ENCODE data around the gene TMEFF2.

TMEFF2 gene

DNA sequence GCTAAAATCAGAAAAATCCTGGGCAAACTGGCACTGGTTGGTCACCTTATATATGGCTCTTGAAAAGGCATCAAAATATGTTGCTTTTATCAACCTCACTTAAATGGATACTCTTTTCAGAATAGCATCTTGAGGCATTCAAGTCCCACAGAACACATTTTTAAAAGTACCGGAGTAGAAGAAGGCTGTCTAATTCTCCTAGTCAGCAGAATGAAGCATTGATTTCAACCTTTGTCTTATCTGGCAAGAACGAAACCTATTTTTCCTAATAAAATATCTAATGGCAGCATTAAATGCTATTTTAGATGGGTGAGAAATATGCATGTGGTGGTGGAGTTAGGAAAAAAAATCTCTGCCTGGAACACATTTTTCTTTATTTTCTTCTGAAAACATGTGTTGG is 27.8 kb downstream of the TMEFF2 start:
- no peaks in the 10 kb centered on the region for H3K9me3 ChIP-seq (ENCODE audit: control insufficient read depth, insufficient read depth, low read length)
- H3K9ac ChIP-seq (ENCODE audit: low read depth, low read length), result no peak overlapping the region
- no peaks in the 10 kb centered on the region for H3K4me1 ChIP-seq (ENCODE audit: control insufficient read depth, insufficient read depth, low read length)
- H3K4me3 ChIP-seq (ENCODE audit: low read depth, low read length), result no peak overlapping the region
- no peaks in the 10 kb centered on the region for H3K36me3 ChIP-seq (ENCODE audit: control insufficient read depth, insufficient read depth, low read length)
- H3K27me3 ChIP-seq (ENCODE audit: control insufficient read depth, insufficient read depth, low read length), result no peaks in the 10 kb centered on the region

DNA sequence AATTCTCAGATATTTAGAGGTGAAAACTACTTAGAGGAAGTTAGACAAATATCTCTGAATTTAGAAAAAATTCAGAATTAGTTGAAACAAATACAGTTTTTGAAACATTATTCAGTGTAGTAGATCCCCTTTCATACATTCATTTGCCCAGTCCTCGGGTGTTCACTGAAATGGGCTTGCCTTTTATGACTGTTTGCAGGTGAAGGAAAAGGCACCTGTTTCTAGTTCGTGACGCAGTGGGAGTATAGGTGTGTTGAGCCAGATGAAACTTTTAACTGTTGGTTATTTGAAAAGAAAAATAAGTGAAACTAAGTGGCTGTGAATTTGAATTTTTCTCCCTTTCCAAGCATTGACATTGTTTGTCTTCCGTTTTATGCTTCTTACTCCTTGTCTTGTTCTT is 28.9 kb downstream of the TMEFF2 start:
- H3K36me3 ChIP-seq (ENCODE audit: control insufficient read depth, insufficient read depth, low read length), result no peaks in the 10 kb centered on the region

DNA sequence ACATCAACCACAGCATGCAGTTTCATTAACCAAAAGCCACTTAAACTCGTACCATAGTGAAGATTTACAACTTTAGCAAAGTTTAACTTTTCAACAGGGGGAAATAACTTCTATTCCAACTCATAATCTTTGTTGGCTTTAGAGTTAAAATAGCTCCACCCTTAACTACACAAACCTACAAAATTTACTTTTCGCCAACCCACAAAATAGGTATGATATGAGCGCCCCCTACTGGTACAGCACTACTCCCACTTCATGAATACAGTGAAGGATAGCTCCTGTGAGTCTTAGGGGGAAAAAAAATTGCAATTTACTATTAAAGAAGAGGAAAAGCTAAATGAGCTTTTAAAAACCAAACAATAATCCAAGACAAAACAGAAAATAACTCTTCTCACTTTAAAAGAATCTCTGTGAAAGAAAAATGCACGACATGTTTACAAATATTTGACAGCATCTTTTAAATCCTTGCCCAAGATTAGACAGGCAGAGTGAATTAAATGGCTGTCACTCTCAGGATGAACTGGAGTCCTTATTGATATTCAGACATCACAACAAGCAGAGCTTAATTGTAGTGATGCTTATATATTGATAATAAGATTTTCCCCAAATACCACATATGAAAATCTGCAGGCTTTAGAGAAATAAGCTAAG is 32.2 kb downstream of the TMEFF2 start:
- Histone ChIP-seq H3K4me3 (ENCODE audit: low read depth, low read length) (no peak overlapping the region), H3K4me1 (ENCODE audit: control insufficient read depth, insufficient read depth, low read length) (no peaks in the 10 kb centered on the region), H3K9me3 (ENCODE audit: control insufficient read depth, insufficient read depth, low read length) (no peaks in the 10 kb centered on the region), H3K27me3 (ENCODE audit: control insufficient read depth, insufficient read depth, low read length) (no peaks in the 10 kb centered on the region), H3K9ac (ENCODE audit: low read depth, low read length) (no peak overlapping the region), H3K36me3 (ENCODE audit: control insufficient read depth, insufficient read depth, low read length) (no peaks in the 10 kb centered on the region)

More for the DNA sequence above, 28.9 kb downstream of the TMEFF2 start:
- Histone ChIP-seq H3K9ac (ENCODE audit: low read depth, low read length) (no peak overlapping the region), H3K4me3 (ENCODE audit: low read depth, low read length) (no peak overlapping the region), H3K27me3 (ENCODE audit: control insufficient read depth, insufficient read depth, low read length) (no peaks in the 10 kb centered on the region), H3K4me1 (ENCODE audit: control insufficient read depth, insufficient read depth, low read length) (no peaks in the 10 kb centered on the region), H3K9me3 (ENCODE audit: control insufficient read depth, insufficient read depth, low read length) (no peaks in the 10 kb centered on the region)

DNA sequence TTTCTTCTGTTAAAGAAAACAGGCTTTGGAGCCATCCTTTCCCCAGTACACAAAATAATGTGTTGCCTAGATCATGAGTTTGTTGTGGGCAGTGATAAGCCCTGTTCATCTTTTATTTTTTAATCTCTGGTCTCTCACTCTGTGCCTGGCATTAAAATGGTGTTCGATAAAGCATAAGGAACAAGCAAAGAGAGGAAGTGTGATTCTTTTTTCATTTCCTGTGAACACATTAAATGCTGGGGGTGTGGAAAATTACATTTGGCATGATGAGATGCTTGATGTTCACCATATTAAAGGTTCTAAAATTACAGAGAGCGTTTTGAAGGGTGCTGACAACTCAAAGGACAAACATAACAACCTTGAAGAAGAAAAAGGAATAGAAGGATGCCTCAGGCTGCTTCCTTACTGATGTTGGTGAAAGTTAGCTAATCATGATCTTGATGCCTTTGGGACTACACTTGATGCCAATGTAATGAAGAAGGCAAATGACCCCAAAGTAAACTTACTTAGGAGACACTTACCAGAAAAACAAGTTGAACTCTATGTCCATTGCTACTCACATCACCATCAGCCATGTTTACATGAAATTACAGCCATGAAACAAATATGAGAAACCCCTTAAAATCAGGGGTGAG is 33.0 kb downstream of the TMEFF2 start:
- H3K4me1 ChIP-seq (ENCODE audit: control insufficient read depth, insufficient read depth, low read length), result no peaks in the 10 kb centered on the region
- no peaks in the 10 kb centered on the region for H3K27me3 ChIP-seq (ENCODE audit: control insufficient read depth, insufficient read depth, low read length)
- H3K9ac ChIP-seq (ENCODE audit: low read depth, low read length), result no peak overlapping the region
- no peaks in the 10 kb centered on the region for H3K36me3 ChIP-seq (ENCODE audit: control insufficient read depth, insufficient read depth, low read length)
- no peaks in the 10 kb centered on the region for H3K9me3 ChIP-seq (ENCODE audit: control insufficient read depth, insufficient read depth, low read length)
- H3K4me3 ChIP-seq (ENCODE audit: low read depth, low read length), result no peak overlapping the region

DNA sequence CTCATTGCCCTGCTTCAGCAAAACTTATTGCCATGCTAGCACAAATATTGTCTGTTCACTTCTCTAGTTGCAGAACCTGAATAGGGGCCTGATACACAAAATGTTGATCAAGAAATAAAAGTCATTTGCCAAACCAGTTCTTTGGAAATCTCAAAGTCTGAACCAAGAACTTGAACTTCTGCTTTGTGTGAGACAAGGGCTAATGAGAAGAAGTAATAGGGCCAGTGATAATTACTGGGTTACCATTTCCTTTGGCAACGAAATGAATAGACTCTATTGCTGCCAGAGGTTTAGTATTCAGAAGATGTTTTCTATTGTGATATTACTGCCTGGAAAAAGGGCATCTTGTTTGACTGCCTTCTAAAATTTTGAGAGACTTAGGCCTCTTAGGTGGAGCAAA is 35.0 kb downstream of the TMEFF2 start:
- no peaks in the 10 kb centered on the region for H3K27me3 ChIP-seq (ENCODE audit: control insufficient read depth, insufficient read depth, low read length)

GRCh38 chr2:192159208-192159607 is 35.5 kb downstream of the TMEFF2 start:
- no peaks in the 10 kb centered on the region for H3K4me1 ChIP-seq (ENCODE audit: control insufficient read depth, insufficient read depth, low read length)
- H3K36me3 ChIP-seq (ENCODE audit: control insufficient read depth, insufficient read depth, low read length), result no peaks in the 10 kb centered on the region
- no peaks in the 10 kb centered on the region for H3K9me3 ChIP-seq (ENCODE audit: control insufficient read depth, insufficient read depth, low read length)
- no peaks in the 10 kb centered on the region for H3K27me3 ChIP-seq (ENCODE audit: control insufficient read depth, insufficient read depth, low read length)
- H3K9ac ChIP-seq (ENCODE audit: low read depth, low read length), result no peak overlapping the region
- no peak overlapping the region for H3K4me3 ChIP-seq (ENCODE audit: low read depth, low read length)

More for the DNA sequence above, 35.0 kb downstream of the TMEFF2 start:
- H3K4me3 ChIP-seq (ENCODE audit: low read depth, low read length), result no peak overlapping the region
- H3K9ac ChIP-seq (ENCODE audit: low read depth, low read length), result no peak overlapping the region
- H3K4me1 ChIP-seq (ENCODE audit: control insufficient read depth, insufficient read depth, low read length), result no peaks in the 10 kb centered on the region
- no peaks in the 10 kb centered on the region for H3K9me3 ChIP-seq (ENCODE audit: control insufficient read depth, insufficient read depth, low read length)
- H3K36me3 ChIP-seq (ENCODE audit: control insufficient read depth, insufficient read depth, low read length), result no peaks in the 10 kb centered on the region

DNA sequence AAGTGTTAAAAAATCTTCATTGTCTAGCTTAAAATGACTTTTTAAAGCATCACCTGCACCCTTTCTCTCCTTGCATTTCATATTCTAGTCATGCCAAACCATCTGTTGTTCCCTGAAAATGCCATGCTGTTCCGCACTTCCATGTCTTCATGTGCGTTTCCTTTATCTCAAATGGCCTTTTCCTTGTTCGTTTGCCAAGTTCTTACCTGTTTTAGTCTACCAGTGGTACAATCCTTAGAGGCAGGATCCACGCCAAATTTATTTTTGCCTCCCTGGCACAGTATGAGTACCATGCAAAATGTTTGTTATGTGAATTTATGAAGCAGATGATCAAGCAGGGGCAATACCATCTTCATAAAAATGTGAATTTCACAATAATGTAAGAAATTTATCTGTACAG is 37.0 kb downstream of the TMEFF2 start:
- Histone ChIP-seq H3K36me3 (ENCODE audit: control insufficient read depth, insufficient read depth, low read length) (no peaks in the 10 kb centered on the region), H3K9ac (ENCODE audit: low read depth, low read length) (no peak overlapping the region), H3K27me3 (ENCODE audit: control insufficient read depth, insufficient read depth, low read length) (no peaks in the 10 kb centered on the region), H3K4me3 (ENCODE audit: low read depth, low read length) (no peak overlapping the region), H3K9me3 (ENCODE audit: control insufficient read depth, insufficient read depth, low read length) (no peaks in the 10 kb centered on the region), H3K4me1 (ENCODE audit: control insufficient read depth, insufficient read depth, low read length) (no peaks in the 10 kb centered on the region)

- H3K27me3 ChIP-seq (ENCODE audit: control insufficient read depth, insufficient read depth, low read length), result no peaks in the 10 kb centered on the region
These were observed 39.1 kb downstream of the TMEFF2 start for GRCh38 chr2:192155511-192156118.

GRCh38 chr2:192153561-192153960 is 41.2 kb downstream of the TMEFF2 start:
- Histone ChIP-seq H3K9me3 (ENCODE audit: control insufficient read depth, insufficient read depth, low read length) (no peaks in the 10 kb centered on the region), H3K9ac (ENCODE audit: low read depth, low read length) (no peak overlapping the region), H3K27me3 (ENCODE audit: control insufficient read depth, insufficient read depth, low read length) (no peaks in the 10 kb centered on the region), H3K4me1 (ENCODE audit: control insufficient read depth, insufficient read depth, low read length) (no peaks in the 10 kb centered on the region), H3K4me3 (ENCODE audit: low read depth, low read length) (no peak overlapping the region), H3K36me3 (ENCODE audit: control insufficient read depth, insufficient read depth, low read length) (no peaks in the 10 kb centered on the region)

More at GRCh38 chr2:192155511-192156118, 39.1 kb downstream of the TMEFF2 start:
- Histone ChIP-seq H3K4me1 (ENCODE audit: control insufficient read depth, insufficient read depth, low read length) (no peaks in the 10 kb centered on the region), H3K9ac (ENCODE audit: low read depth, low read length) (no peak overlapping the region), H3K9me3 (ENCODE audit: control insufficient read depth, insufficient read depth, low read length) (no peaks in the 10 kb centered on the region), H3K36me3 (ENCODE audit: control insufficient read depth, insufficient read depth, low read length) (no peaks in the 10 kb centered on the region), H3K4me3 (ENCODE audit: low read depth, low read length) (no peak overlapping the region)

DNA sequence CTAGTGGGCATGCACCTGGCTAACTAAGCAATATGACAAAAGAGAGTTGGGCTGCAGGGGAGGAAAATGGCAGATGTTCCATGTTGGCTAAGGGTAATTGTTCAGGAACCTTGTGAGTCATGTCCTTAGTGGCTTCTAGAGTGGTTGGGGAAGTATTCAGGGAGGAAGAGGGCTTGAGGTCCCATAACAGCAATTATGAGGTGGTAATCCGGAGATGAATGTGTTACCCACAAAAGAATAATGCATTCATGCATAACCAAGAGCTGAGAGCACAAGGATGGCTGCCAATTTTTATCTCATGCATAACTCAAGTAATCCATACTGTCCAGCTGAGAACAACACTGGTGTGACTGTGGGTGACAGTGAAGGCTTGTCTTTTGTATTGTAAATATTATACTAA is 42.9 kb downstream of the TMEFF2 start:
- Histone ChIP-seq H3K36me3 (ENCODE audit: control insufficient read depth, insufficient read depth, low read length) (no peaks in the 10 kb centered on the region), H3K27me3 (ENCODE audit: control insufficient read depth, insufficient read depth, low read length) (no peaks in the 10 kb centered on the region), H3K9ac (ENCODE audit: low read depth, low read length) (no peak overlapping the region), H3K9me3 (ENCODE audit: control insufficient read depth, insufficient read depth, low read length) (no peaks in the 10 kb centered on the region), H3K4me1 (ENCODE audit: control insufficient read depth, insufficient read depth, low read length) (no peaks in the 10 kb centered on the region), H3K4me3 (ENCODE audit: low read depth, low read length) (no peak overlapping the region)

GRCh38 chr2:192150166-192150565 is 44.6 kb downstream of the TMEFF2 start:
- H3K9ac ChIP-seq (ENCODE audit: low read depth, low read length), result no peak overlapping the region
- H3K9me3 ChIP-seq (ENCODE audit: control insufficient read depth, insufficient read depth, low read length), result no peaks in the 10 kb centered on the region
- H3K4me3 ChIP-seq (ENCODE audit: low read depth, low read length), result no peak overlapping the region
- no peaks in the 10 kb centered on the region for H3K27me3 ChIP-seq (ENCODE audit: control insufficient read depth, insufficient read depth, low read length)
- H3K36me3 ChIP-seq (ENCODE audit: control insufficient read depth, insufficient read depth, low read length), result no peaks in the 10 kb centered on the region
- H3K4me1 ChIP-seq (ENCODE audit: control insufficient read depth, insufficient read depth, low read length), result no peaks in the 10 kb centered on the region

All from iPS-15b (cell line).